ENCODE data around the gene TRIM69.
"Not testable (repeated sequence)": the region's sequence is repeated elsewhere in the genome, so short reads cannot be mapped to it uniquely, and the experiment has no call there.

The TRIM69 gene

GRCh38 chr15:44716983-44717602 lies 19.2 kb upstream of the TRIM69 start:
- DNase-seq (ENCODE audit: low spot score) = no peak

- DNase-seq (ENCODE audit: low spot score) = no peak
Measured at GRCh38 chr15:44718180-44718926, 18.0 kb upstream of the TRIM69 start.

- DNase-seq (ENCODE audit: low spot score) = no peak
Measured at GRCh38 chr15:44718927-44719292, 17.4 kb upstream of the TRIM69 start.

GRCh38 chr15:44719293-44719999 lies 16.9 kb upstream of the TRIM69 start:
- DNase-seq (ENCODE audit: low spot score) = no peak

- DNase-seq (ENCODE audit: low spot score) = not testable (repeated sequence)
Measured at GRCh38 chr15:44720000-44720435, 16.3 kb upstream of the TRIM69 start.

- no peak for DNase-seq (ENCODE audit: low spot score)
Measured at GRCh38 chr15:44720460-44721176, 15.7 kb upstream of the TRIM69 start.

- DNase-seq (ENCODE audit: low spot score) = no peak
Measured at GRCh38 chr15:44722011-44722410, 14.3 kb upstream of the TRIM69 start.

GRCh38 chr15:44726136-44726535 lies 10.2 kb upstream of the TRIM69 start:
- DNase-seq (ENCODE audit: low spot score) = no peak

GRCh38 chr15:44726568-44727484 lies 9.5 kb upstream of the TRIM69 start:
- peak; percentile 5 for DNase-seq (ENCODE audit: low spot score)

- no peak for DNase-seq (ENCODE audit: low spot score)
Measured at GRCh38 chr15:44727485-44728231, 8.7 kb upstream of the TRIM69 start.

- DNase-seq (ENCODE audit: low spot score) = not testable (repeated sequence)
Measured at GRCh38 chr15:44728232-44728575, 8.1 kb upstream of the TRIM69 start.

- peak; percentile 71 for DNase-seq (ENCODE audit: low spot score)
Measured at GRCh38 chr15:44728576-44729407, 7.5 kb upstream of the TRIM69 start.

GRCh38 chr15:44729408-44730127 lies 6.8 kb upstream of the TRIM69 start:
- DNase-seq (ENCODE audit: low spot score) = no peak

- DNase-seq (ENCODE audit: low spot score) = no peak
Measured at GRCh38 chr15:44734839-44735481, 1.4 kb upstream of the TRIM69 start.

- no peak for DNase-seq (ENCODE audit: low spot score)
Measured at GRCh38 chr15:44735482-44736180, 697 bp upstream of the TRIM69 start.

- peak; percentile 19 for DNase-seq (ENCODE audit: low spot score)
Measured at GRCh38 chr15:44738340-44738984, 2.1 kb downstream of the TRIM69 start.

GRCh38 chr15:44739222-44739847 lies 3.0 kb downstream of the TRIM69 start:
- DNase-seq (ENCODE audit: low spot score) = not testable (repeated sequence)
